Osteoblast (primary cell): ENCODE results near the gene CTCF. TPM values are rescaled to one million over a fixed set of nuclear protein-coding genes. Genes with fewer than 3 reads are reported as not detected.

Experiments
- DNase-seq: peaks from one replicate; pipeline ENCODE4 v3.0.0; 2011; ENCODE audit warnings: low spot score, mixed read lengths; ENCODE audit not compliant: insufficient read length; ENCODE audit errors: missing footprints
- H2AFZ ChIP-seq: 2 replicates; pipeline ENCODE4 v1.6.0; 2011; ENCODE audit warnings: mild to moderate bottlenecking, low read length
- H3K27ac ChIP-seq: 2 replicates; pipeline ENCODE4 v1.5.1; 2011; ENCODE audit warnings: mild to moderate bottlenecking, low read depth, low read length, moderate library complexity
- H3K27me3 ChIP-seq: 2 replicates; pipeline ENCODE4 v1.6.0; 2012; ENCODE audit warnings: mild to moderate bottlenecking, control low read depth, inconsistent platforms, low read length, moderate library complexity; ENCODE audit not compliant: insufficient read depth
- H3K36me3 ChIP-seq: 2 replicates; pipeline ENCODE4 v1.5.1; 2011; ENCODE audit warnings: mild to moderate bottlenecking, low read length, control low read depth, moderate library complexity; ENCODE audit not compliant: insufficient read depth
- H3K4me1 ChIP-seq: 2 replicates; pipeline ENCODE4 v1.5.1; 2011; ENCODE audit warnings: mild to moderate bottlenecking, low read length, control low read depth, moderate library complexity; ENCODE audit not compliant: insufficient read depth
- H3K4me2 ChIP-seq: 2 replicates; pipeline ENCODE4 v1.6.0; 2011; ENCODE audit warnings: mild to moderate bottlenecking, low read length; ENCODE audit not compliant: insufficient read depth
- H3K4me3 ChIP-seq: fragments of 200-600 bp; sonication (generic); 3 replicates; pipeline ENCODE4 v1.5.1; 2012; ENCODE audit warnings: mild to moderate bottlenecking, low read length, inconsistent platforms; ENCODE audit not compliant: insufficient read depth
- H3K79me2 ChIP-seq: 2 replicates; pipeline ENCODE4 v1.6.0; 2012; ENCODE audit warnings: mild to moderate bottlenecking, low read length, control low read depth, inconsistent platforms; ENCODE audit not compliant: insufficient read depth
- H3K9me3 ChIP-seq: 2 replicates; pipeline ENCODE4 v1.5.1; 2011; ENCODE audit warnings: low read depth, low read length, control low read depth
- H4K20me1 ChIP-seq: 2 replicates; pipeline ENCODE4 v1.6.0; 2012; ENCODE audit warnings: mild to moderate bottlenecking, low read length, control low read depth; ENCODE audit not compliant: insufficient read depth
- small RNA-seq: library from RNA; depleted of rRNA; stranded (forward); fragments of <200 nt; gene quantifications from one replicate; pipeline ENCODE3, GENCODE V24; 2012
- total RNA-seq: library from RNA; depleted of rRNA; stranded (reverse); fragments of >200 nt; gene quantifications from 2 replicates; pipeline ENCODE4 v1.2.3, GENCODE V29; 2012
- TF ChIP-seq, protein P1 (sequence below): IDR thresholded peaks from 2 replicates; pipeline ENCODE4 v1.5.1; 2011; ENCODE audit warnings: mild to moderate bottlenecking, low read depth, low read length, moderate library complexity; ENCODE audit errors: extremely low read depth

The CTCF gene
- total RNA-seq, 1 donor = 29.3 TPM

DNA sequence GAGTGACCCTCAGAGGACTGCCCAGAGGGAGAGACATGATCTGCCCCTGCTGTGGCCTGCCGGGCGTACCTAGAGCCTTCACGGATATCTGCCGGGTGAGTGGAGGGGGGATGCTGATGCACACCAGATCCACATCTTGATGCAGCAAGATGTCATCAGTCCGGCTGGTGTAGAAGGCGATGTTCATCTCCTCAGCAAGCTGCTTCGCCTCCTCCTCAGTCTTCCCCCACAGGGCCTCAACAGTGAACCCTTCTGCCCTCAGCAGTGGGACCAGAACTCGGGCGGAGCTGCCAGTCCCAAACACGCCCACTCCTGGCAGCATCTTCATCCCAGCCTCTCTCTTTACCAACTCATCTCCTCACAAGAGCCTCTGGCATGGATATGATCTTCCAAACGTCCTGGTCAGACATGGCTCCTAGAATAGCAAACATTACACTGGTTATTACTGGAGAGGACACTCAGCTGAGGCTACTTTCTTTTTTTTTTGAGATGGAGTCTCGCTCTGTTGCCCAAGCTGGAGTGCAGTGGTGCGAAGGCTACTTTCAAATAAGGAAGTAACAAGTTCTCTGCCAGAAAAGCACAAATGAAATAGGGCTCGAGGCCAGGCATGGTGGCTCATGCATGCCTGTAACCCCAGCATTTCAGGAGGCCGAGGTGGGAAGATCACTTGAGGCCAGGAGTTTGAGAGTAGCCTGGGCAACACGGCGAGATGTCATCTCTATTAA is 123.2 kb downstream of the CTCF start:
- TF ChIP-seq, protein P1, sequence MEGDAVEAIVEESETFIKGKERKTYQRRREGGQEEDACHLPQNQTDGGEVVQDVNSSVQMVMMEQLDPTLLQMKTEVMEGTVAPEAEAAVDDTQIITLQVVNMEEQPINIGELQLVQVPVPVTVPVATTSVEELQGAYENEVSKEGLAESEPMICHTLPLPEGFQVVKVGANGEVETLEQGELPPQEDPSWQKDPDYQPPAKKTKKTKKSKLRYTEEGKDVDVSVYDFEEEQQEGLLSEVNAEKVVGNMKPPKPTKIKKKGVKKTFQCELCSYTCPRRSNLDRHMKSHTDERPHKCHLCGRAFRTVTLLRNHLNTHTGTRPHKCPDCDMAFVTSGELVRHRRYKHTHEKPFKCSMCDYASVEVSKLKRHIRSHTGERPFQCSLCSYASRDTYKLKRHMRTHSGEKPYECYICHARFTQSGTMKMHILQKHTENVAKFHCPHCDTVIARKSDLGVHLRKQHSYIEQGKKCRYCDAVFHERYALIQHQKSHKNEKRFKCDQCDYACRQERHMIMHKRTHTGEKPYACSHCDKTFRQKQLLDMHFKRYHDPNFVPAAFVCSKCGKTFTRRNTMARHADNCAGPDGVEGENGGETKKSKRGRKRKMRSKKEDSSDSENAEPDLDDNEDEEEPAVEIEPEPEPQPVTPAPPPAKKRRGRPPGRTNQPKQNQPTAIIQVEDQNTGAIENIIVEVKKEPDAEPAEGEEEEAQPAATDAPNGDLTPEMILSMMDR = no peak
- Histone ChIP-seq H3K27me3 (no peaks in the 10 kb centered on the region), H3K36me3 (peaks cover 16% of the 10 kb centered on the region), H4K20me1 (peaks cover 7% of the 10 kb centered on the region), H3K9me3 (no peaks in the 10 kb centered on the region), H3K27ac (no peak overlapping the region), H3K4me3 (no peak overlapping the region), H3K79me2 (peaks cover 3% of the 10 kb centered on the region), H3K4me1 (no peaks in the 10 kb centered on the region), H2AFZ (no peak overlapping the region), H3K4me2 (no peak overlapping the region)
- no peak for DNase-seq

Small RNA genes within 50 kb of the gene (small RNA-seq; reads per million reads assigned to genes)
- gene AC027682.3 = not detected

Other genes starting within 250 kb of the CTCF start
- not detected in 2 replicates for gene KCTD19, start 235.8 kb upstream of the CTCF start, total RNA-seq
- gene LRRC36, start 235.7 kb upstream of the CTCF start, total RNA-seq = not detected in 2 replicates
- 0.59 and 0.72 TPM in 2 replicates for gene TPPP3, start 169.0 kb upstream of the CTCF start, total RNA-seq
- gene ZDHHC1, start 146.0 kb upstream of the CTCF start, total RNA-seq = 9.0 and 13.3 TPM in 2 replicates
- not detected in 2 replicates for gene HSD11B2, start 131.4 kb upstream of the CTCF start, total RNA-seq
- gene ATP6V0D1, start 81.4 kb upstream of the CTCF start, total RNA-seq = 146 and 158 TPM in 2 replicates
- not detected in 2 replicates for gene AGRP, start 79.0 kb upstream of the CTCF start, total RNA-seq
- gene RIPOR1, start 33.7 kb upstream of the CTCF start, total RNA-seq = 36.6 and 38.0 TPM in 2 replicates
- under 0.01 TPM in 2 replicates for gene CARMIL2, start 82.6 kb downstream of the CTCF start, total RNA-seq
- 16.5 and 18.8 TPM in 2 replicates for gene ACD, start 97.7 kb downstream of the CTCF start, total RNA-seq
- gene PARD6A, start 98.4 kb downstream of the CTCF start, total RNA-seq = 2.4 and 2.9 TPM in 2 replicates
- 13.3 and 15.9 TPM in 2 replicates for gene ENKD1, start 104.2 kb downstream of the CTCF start, total RNA-seq
- 6.2 and 6.9 TPM in 2 replicates for gene C16orf86, start 104.3 kb downstream of the CTCF start, total RNA-seq
- gene GFOD2, start 156.8 kb downstream of the CTCF start, total RNA-seq = 15.9 and 19.4 TPM in 2 replicates
- gene RANBP10, start 244.0 kb downstream of the CTCF start, total RNA-seq = 5.4 and 5.6 TPM in 2 replicates
- gene TSNAXIP1, start 244.4 kb downstream of the CTCF start, total RNA-seq = 0.88 and 1.8 TPM in 2 replicates